CD4-positive, alpha-beta T cell treated with Interleukin-4 for 4 hours (primary cell): Measurements from ENCODE around the gene SLC39A7.
A peak's percentile ranks its signal among the peaks of the same experiment; 100 is the strongest.

Experiments
- DNase-seq: peaks from one replicate; pipeline ENCODE4 v3.0.0-alpha.2; 2020

SLC39A7 gene

DNA sequence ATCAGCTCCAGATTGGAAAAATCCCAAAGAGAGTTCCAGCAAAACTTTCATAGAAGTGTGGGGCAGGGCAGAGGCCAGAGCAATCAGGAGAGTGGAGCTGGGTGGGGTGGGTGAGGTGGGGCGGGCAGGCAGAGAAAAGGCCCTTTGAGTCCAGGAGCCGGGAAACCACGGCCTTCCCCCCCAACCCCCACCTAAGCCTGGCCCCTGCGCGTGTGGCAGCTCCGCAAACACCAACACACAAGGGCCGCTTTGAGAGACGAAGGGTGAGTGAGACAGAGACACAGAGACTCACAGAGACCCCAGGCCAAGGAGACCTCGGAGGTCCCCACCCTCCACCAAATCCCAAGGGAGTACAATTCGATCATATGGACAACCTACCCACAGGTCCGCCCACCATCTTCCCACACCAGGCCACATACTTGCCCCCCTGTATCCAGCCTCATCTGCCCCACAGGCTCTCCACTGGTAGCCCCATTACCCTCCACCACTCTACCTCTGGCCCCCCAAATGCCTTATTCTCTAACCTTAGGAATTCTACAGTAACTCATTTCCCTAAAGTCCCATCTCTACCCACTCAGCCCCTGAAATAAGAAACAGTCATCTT is 10.1 kb upstream of the SLC39A7 start:
- no peak for DNase-seq

DNA sequence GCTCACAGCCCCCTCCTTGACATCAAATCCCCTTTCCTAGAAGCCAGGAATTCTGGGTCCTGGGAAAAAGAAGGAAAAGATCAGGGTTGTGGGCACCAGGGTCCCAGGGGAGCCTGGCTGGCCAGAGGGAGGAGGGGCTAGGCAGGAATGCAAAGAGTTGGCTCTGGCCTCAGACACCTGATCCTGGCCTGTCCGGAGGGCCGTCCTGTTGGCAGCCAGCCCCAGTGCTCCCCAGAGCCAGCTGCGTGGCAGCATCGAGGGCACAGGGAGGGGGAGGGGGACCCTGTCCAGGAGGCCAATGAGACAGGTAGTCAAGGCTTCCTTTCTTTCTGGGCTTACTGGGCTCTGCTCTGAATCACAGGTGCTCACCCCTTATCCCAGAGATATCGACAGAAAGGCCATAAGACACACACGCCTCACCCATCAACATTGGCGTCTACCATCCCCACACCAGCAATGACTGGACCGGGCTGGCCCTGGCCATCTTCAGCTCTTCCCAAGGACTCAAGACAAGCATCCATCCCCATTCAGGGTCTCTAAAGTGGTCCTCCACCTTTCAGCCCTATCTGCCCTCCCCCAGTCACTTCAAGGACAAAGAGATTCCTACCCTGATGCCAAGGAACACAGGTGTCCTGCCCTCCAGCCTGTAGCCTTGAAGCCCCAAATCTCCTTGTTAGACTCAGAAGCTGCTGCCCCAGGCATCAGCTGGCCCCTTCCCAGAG is 9.1 kb upstream of the SLC39A7 start:
- DNase-seq: no peak

DNA sequence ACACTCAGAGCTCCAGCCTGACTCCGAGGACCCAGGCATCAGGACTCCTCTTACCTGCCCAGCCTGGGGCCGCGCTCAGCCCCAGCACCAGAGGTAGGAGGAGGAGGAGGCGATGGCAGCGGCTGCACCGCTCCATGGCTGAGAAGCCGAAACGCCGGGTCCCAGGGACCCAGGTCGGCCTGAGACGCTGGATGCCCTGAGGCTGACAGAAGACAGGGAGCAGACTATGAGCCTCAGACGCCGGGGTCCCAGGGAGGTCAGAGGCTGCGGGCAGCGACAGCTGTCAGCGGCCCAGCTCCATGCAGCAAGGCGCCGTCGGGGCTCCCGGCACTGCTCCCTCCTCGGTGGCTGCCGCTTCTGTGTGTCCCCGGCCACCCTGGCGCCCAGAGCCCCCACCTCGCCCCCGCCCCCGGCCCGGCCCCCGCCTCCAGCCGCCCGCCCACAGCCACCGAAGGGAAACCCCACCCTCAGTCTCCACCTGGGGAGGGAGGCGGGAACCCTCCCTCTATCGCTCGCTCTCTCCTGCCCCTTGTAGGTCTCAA is 8.5 kb upstream of the SLC39A7 start, which contains the start of gene COL11A2:
COL11A2 (minus strand) TSS at position 363 of the 542 bp plus-strand sequence; CDS start at position 136, 227 bp downstream.
- no peak for DNase-seq

DNA sequence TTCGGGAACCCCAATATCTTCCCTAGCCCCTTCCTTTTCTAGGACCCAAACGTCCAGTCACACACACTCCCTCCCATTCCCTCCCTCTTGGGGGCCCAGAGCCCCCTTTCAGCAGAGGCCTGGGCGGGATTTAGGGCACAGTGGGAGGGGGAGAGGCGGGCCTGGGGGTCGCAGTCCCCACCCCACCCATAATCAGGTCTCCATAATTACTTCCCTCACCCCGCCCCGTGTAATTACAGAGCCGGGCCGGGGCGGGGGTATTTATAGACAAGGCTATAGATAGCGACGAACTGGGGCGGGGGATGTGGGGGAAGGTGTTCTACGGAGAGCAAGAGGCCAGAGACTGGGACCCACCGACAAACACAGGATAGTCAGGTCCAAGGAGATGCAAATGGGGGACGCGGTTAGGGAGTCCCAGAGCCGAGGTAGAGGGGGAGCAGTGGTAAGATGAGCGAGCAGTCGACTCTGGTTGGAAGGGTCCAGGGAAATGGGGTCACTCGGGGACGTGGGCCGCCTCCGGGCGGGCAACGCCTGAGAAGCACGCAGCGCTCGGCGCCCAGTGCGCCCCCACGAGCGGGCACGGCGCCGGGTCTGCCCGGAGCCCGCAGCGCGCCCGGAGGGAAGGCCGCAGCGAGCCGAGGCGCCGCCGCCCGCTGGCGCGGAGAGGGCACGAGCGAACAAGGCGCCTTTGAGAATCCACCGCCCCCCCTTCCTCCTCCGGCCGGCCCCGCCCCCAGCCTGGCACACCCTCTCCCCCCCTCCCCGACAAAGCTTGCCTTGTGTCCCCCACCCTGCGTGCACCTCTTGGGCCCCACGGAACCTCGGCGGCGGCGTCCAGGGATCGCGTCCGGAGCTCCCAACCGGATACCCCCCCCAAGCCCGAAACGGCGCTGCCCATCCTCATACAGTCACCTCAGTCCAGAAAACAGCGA is 7.7 kb upstream of the SLC39A7 start:
- DNase-seq: no peak

DNA sequence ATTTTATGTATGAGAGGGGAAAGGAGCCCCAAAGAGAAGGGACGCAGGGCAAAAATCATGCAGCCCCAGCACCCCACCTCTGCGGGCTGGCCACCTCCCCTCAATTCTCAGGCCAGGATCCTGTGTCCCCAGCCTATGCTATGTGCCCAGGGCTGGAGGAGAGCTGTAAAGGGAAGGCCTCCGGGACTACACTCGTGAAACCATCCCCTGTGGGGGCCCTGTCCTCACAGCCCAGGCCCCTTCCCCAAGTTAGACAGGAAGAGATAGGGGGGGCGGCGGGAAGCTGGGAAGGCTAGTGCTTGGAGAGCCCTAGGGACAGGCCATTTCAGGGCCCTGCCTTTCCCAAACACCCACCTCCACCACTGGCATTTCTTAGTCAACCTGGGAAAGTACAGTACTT is 7.0 kb upstream of the SLC39A7 start:
- no peak for DNase-seq

DNA sequence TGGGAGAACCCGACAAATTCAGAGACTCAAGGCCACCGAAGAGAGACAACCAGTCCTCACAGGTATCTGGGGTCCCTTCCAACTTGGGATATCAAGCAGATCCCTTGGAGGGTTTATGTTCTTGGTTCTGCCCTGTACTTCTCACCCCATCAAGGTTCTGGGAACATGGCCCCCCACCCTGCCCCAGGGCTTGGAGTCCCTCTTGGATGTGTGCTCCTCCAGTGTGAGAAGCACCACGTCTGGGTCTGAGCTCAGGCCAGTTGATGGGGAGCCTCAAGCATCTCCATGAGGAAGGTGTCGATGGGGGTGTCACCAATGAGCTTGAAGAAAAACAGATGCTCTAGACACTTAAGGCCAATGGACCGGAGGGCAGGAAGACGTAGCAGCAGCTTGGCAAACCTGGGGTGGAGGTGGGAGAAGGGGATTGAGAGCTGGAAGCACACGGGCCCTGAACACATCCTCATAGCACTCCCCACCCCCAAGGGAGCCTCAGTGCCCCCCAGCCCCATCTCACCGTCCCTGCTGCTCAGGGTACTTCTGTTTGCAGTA is 6.2 kb upstream of the SLC39A7 start:
- no peak for DNase-seq

DNA sequence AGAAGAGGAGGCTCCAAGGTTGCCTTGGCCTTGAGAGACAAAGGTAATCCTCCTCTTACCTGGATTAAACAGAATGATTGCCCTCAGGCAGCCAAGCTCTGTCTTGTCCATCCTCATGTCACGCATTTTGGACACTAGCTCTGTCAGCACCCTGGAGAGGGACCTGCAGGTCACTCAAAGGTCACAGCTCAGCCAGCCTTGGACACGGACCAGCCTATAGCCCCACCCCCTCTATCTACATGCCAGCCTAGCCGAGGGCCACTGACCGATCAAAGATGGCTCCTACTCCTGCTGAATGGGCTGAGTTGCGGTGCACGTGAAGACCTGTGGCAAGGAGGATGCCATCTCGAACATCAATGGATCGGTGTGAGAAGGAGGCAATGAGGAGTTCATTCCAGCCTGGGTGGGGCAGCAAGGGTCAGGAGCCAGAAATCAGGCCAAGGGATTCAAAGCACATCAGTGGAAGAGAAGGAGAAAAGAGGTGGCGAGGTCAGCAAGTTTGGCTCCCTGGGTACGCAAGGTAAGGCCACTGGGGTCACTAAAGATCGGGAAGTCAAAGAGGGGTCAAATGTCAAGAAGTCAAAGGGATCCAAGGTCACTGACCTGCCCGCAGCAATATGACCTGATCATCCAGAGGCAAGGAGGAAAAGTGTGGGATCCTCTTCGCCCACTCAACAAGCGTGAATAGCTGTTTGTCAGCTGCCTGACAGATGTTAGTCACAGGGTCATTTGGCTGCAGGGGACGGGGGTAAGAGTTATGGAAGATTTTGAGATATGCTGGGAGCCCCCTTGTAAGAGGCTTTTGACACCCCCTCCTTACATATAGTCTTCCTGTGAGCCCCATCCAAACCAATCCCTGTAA is 5.1 kb upstream of the SLC39A7 start:
- DNase-seq: no peak

DNA sequence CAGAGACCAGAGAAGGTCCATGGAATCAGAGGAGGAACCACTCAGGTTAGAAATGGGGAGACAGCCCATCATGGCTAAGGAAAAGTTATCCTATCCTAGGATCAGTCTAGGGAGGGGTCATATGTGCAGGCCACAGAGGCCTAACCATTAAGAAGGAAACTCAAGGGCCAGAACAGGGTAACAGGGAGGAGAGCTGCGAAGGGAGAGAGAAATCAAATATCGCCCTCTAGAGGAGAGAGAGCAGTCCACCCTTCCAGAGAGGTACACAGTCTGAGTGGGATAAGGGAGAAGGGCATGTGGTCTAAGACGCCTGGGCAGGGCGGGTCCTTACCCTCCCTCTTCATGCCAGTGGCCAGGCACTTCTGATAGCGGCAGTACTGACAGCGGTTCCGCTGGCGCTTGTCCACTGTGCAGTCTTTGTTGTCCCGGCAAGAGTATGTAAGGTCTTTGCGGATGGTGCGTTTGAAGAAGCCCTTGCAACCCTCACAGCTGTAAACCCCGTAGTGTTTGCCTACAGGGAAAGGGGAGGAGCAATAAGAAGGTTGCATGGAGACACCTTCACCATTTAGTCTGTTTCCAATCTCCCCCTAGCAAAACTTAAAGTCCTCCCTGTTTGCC is 3.1 kb upstream of the SLC39A7 start:
- peak; percentile 60 for DNase-seq

DNA sequence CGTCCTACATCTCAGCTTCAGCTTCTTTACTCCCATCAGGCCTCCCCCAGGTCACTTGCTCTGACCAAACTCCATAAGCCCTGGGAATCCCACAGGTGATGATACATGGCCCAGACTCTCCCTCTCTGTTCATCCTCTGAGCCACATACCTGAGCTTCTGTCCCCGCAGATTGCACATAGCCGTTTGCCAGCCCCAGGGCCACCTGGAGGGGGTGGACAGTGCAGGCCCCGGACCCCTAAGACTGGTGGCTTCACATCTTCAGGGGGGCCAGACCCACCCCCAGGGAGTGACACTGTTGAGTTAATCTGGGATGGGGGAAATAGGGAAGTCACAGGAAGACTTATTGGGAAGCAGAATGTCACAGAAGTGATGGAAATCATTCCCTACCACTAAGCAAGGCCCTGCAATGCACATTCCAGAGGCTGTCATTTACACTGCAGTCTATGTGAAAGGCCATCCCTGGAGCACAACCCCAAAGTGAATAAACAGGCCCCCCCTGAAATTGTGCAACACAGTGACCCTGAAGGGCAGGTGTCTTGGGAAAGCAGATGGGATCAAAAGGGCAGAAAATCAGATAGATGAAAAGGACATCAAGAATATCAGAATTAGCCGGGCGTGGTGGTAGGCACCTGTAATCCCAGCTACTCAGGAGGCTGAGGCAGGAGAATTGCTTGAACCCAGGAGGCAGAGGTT is 2.4 kb upstream of the SLC39A7 start:
- DNase-seq: no peak

DNA sequence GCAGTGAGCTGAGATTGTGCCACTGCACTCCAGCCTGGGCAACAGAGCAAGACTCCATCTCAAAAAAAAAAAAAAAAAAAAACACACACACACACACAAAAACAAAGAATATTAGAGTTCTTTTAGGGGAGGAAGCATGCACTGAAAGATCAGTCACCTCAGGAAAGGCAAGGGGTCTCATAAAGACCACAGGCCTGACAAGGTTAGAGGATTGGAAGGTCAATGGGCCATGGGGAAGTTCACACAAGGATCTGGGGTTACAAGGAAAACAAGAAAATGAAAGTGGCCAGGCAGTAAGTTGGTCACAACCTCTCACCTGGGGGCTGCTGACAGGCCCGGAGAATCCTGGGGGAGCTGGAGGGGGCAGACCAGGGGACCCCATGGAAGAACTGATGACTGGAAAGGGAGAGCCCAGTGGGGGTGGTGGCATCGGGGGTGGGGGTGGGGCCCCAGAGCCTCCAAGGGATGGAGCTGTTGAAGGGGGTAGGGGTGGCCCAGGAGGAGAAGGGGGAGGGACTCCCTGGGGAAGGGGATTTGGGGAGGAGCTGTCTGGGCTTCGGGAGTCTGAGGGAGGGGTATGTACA is 1.7 kb upstream of the SLC39A7 start:
- no peak for DNase-seq

DNA sequence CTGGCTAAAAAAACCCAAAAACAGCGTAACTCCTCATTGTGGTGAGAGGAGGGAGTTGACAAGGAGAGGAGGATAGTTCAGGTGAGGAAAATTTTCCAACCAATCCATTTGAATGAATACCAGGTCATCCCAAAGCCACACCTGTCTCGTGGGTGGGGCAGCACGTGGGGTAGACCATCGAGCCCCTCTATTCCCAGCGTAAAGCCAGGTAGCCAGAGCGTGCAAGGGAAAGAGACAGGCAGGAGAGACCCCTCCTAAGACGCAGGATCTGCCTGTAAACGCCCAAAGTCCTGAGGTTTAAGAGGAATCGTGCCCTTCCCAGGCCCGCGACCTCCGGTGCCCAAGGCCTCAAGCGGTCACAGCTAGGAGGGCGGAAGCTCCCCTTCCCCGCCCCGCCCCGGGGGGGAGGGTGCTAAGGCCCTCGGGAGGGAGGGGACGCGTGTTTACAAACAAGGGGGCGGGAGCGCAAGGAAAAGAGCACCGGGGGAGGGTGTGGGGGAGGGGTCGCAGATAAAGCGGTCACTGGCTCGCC is 914 bp upstream of the SLC39A7 start:
- DNase-seq: peak; percentile 68

DNA sequence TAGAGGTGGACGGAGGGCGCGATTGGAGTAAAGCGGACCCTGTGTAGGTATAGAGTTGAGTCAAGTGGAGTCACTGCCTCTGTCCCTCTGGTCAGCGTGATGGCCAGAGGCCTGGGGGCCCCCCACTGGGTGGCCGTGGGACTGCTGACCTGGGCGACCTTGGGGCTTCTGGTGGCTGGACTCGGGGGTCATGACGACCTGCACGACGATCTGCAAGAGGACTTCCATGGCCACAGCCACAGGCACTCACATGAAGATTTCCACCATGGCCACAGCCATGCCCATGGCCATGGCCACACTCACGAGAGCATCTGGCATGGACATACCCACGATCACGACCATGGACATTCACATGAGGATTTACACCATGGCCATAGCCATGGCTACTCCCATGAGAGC is 479 bp downstream of the SLC39A7 start:
- no peak for DNase-seq

DNA sequence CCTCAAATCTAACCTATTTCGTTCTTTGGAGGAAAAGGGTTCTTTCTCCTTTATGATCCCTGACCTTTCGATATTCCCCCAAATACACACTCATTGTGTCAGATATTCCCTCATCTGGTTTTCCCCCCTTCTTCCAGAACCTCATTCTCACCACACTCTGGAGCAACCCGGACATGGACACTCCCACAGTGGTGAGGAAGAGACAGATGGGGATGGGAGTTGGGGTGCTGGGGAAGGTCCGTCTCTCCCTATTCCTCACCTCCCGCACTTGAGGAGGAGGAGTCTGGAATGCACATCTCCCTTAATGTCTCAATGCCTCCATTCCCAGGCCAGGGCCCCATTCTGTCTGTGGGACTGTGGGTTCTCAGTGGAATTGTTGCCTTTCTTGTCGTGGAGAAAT is 1.3 kb downstream of the SLC39A7 start:
- DNase-seq: no peak

DNA sequence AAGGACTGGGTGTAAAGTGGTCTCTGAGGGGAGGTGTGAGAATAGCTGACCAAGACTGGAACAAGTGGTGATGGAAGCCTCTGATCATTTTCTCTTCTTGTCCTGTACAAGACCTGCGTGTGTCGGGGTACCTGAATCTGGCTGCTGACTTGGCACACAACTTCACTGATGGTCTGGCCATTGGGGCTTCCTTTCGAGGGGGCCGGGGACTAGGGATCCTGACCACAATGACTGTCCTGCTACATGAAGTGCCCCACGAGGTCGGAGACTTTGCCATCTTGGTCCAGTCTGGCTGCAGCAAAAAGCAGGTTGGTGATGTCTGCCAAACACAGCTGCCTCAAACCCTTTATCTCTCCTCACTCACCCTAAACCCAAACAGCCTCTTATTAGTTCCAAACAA is 2.1 kb downstream of the SLC39A7 start:
- DNase-seq: no peak

DNA sequence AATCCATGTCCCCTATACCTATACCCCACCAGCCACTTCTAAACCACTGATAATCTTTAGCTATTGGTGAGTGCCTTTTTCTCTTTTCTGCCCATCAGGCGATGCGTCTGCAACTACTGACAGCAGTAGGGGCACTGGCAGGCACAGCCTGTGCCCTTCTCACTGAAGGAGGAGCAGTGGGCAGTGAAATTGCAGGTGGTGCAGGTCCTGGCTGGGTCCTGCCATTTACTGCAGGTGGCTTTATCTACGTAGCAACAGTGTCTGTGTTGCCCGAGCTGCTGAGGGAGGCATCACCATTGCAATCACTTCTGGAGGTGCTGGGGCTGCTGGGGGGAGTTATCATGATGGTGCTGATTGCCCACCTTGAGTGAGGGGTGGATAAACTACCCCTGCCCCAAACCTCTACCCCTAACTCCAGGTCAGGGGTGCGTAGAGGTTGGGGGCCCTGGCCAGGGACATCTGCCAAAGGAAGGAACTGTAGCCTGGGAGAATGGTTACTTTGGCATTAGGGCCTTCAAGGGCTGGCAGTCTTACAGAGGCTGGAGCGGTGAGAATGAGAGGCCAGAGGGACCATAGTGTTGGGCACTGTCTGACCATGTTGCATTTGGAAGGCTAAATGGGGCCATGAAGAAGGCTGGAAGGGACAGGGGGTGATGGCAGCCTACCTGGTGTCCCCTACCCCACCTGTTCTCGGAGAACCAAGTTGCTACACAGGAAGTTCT is 2.9 kb downstream of the SLC39A7 start:
- DNase-seq: no peak

DNA sequence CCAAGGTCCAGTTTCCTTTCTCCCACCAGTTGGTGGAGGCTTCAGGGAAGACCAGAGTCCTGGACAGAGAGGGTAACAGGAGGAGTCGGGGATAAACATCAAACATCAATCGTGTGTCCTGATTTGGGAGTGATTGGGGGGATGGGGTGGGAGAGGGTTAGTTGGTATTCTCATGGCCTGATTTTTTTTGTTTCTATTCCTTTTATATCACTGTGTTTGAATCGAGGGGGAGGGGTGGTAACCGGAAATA is 3.4 kb downstream of the SLC39A7 start:
- no peak for DNase-seq

DNA sequence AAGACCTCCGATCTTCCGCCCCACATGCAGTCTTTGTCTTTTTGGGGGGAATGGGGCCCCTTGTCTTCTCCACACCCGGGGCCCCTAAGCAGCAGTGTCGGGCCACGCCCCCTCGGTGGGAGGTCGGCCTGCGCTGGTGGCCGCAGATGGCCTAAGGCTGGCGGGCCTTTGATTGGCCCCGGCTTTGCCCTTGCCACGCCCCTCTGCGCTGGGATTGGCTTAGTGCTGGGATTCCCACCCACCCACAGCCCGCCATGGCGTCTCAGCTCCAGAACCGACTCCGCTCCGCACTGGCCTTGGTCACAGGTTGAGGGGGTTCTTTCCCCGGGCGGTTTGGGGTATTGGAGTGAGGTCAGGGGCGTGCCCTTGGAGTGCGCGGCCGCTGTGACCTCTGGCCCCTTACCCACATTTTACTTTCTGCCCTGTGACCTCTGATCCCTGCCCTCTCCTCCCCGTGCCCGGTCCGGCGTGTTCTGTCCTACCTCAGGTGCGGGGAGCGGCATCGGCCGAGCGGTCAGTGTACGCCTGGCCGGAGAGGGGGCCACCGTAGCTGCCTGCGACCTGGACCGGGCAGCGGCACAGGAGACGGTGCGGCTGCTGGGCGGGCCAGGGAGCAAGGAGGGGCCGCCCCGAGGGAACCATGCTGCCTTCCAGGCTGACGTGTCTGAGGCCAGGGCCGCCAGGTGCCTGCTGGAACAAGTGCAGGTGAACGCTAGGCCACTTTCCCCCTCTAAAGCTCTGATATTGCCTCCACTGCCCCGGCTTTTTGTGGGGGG is 3.9 kb downstream of the SLC39A7 start, which contains the start of gene HSD17B8:
HSD17B8 (plus strand) TSS at position 241 of the 776 bp plus-strand sequence; CDS start at position 255, 14 bp downstream.
- peak; percentile 88 for DNase-seq

DNA sequence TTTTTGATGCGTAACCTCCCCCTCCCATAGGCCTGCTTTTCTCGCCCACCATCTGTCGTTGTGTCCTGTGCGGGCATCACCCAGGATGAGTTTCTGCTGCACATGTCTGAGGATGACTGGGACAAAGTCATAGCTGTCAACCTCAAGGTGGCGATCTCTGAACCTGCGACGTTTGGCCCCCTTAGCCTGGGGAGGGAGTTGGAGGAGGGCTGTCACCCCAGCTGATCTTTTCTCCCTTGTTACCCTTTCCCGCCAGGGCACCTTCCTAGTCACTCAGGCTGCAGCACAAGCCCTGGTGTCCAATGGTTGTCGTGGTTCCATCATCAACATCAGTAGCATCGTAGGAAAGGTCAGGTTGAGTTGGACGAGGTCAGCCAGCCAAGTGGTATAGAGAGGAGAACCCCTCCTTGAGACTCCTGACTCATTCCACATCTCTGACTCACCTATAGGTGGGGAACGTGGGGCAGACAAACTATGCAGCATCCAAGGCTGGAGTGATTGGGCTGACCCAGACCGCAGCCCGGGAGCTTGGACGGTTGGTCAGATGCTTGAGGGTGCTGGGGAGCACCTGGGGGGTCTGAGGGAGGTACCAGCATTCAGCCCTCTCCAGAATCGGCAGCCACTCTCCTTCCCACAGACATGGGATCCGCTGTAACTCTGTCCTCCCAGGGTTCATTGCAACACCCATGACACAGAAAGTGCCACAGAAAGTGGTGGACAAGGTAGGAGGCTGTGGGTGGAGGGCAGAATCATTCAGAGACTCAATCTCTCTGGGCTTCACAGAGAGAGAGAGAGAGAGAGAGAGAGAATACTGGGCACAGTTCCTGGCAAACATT is 4.7 kb downstream of the SLC39A7 start:
- peak; percentile 25 for DNase-seq
